ENCODE data around the gene KRTAP19-7.

The KRTAP19-7 gene

DNA sequence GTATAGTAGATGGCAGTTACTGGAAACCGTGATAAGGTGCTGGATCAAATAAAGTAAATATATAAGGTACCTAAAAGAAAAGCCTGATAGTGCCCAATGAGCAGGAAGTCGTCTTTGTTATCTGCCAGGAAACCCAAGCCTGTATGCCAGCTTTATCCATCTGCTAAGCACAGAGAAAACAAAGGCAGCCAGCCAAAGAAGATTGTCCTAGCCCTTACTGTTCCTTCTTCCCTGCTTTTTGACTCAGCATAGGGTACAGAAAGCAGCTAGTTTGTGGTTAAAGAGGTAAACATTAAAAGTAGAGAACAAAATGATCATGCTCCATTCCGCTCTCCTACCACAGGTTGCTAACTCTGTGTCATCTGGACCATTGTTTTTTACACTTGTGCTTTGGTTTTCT, 19.0 kb upstream of the KRTAP19-7 start:
- DNase-seq (ENCODE audit: extremely low read depth, low read depth): no peak
- TF ChIP-seq, protein P1, sequence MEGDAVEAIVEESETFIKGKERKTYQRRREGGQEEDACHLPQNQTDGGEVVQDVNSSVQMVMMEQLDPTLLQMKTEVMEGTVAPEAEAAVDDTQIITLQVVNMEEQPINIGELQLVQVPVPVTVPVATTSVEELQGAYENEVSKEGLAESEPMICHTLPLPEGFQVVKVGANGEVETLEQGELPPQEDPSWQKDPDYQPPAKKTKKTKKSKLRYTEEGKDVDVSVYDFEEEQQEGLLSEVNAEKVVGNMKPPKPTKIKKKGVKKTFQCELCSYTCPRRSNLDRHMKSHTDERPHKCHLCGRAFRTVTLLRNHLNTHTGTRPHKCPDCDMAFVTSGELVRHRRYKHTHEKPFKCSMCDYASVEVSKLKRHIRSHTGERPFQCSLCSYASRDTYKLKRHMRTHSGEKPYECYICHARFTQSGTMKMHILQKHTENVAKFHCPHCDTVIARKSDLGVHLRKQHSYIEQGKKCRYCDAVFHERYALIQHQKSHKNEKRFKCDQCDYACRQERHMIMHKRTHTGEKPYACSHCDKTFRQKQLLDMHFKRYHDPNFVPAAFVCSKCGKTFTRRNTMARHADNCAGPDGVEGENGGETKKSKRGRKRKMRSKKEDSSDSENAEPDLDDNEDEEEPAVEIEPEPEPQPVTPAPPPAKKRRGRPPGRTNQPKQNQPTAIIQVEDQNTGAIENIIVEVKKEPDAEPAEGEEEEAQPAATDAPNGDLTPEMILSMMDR (IDR thresholded peaks at IDR 0.05; ENCODE audit: low read depth, low read length): no peak

DNA sequence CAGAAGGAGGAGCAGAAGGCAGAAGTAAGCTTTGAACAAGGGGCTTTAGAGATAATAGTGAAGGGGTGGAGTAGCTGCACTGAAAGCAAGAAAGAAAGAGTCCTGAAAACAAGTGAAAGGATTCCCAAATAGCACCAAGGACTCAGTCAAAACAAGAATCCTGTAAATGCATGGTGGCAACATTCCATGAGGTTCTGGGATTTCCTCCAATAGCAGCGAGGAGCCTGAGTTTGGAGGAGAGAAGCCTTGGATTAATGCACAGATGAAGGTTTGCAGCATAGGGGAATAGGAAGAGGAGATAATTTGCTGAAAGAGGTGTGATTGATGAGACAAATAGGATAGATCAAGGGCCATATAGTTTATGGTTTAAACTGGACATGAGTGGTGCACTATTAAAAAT, 18.2 kb upstream of the KRTAP19-7 start:
- TF ChIP-seq, protein P1 (IDR thresholded peaks at IDR 0.05; ENCODE audit: low read depth, low read length): no peak
- no peak for DNase-seq (ENCODE audit: extremely low read depth, low read depth)

DNA sequence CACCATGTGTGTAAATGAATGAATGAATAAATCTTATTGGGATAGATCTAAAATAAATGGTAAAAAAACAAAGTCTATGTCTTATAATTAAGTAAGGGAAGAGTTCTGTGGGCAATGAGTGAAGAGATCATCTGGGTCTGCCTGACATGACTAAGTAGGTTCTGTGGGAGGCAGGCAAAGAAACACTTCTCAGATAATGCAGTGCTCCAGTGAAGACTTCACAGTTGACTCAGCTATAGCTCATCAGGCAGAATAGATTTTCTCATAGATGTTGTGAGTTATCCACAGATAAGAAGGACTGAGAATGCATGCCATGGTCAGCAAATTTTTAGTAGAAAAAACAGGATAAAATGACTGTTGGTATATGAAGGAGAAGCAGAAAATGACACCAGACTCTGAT, 16.7 kb upstream of the KRTAP19-7 start:
- no peak for DNase-seq (ENCODE audit: extremely low read depth, low read depth)
- TF ChIP-seq, protein P1 (IDR thresholded peaks at IDR 0.05; ENCODE audit: low read depth, low read length): no peak

DNA sequence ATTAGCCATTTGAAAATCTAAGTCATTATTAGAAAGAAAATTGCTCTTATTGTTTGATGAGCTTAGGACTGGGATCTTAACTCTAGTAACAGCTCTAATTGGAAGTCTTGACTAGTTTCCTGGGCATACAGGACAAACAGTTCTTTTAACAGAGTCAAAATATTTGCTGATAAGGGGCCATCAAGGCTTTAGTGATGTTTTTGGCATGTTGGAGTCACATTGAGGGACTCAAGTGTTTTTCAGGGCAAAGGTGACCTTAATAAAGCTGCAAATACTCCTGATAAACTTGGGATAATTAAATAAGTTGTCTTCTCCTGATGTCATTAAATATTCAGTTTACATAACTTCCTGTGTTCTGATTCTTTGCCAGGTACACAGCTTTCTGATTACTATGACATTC, 6.5 kb upstream of the KRTAP19-7 start:
- TF ChIP-seq, protein P1 (IDR thresholded peaks at IDR 0.05; ENCODE audit: low read depth, low read length): no peak
- no peak for DNase-seq (ENCODE audit: extremely low read depth, low read depth)

DNA sequence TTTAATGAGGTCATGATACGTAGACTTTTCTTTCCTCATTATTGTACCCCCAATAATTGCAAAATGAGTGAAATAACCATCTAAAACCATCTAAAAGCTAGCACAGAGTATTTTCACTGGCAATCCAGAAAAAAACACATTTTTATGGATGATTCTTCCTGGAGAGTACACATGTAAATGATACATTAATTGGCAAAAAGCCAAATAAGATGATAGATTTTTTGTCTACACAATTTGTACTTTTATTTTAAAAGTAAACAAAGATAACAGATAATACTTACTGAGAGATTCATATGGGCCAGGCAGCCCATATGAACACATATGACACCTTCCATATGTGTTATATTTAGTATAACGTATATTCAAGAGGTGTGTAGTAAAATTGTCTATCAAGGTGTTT, 2.5 kb upstream of the KRTAP19-7 start:
- TF ChIP-seq, protein P1 (IDR thresholded peaks at IDR 0.05; ENCODE audit: low read depth, low read length): no peak
- no peak for DNase-seq (ENCODE audit: extremely low read depth, low read depth)

DNA sequence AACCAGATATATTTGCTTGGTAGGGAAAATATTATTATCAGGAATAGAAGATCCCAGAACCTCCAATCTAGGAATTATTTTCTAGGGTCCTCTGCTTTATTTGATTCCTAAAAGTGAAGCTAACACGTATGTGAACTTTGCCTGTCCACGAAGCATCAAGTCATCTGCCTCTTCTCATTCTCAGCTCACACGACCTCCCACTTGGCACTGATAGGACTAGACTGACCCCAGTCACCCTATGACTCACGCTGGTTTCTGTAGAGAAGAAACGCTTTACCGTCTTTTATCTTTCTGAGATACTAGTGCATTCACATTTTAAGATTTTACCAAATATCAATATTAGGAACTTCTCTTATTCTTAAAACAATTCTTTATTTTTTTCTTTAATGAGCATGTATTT, 2.0 kb upstream of the KRTAP19-7 start:
- TF ChIP-seq, protein P1 (IDR thresholded peaks at IDR 0.05; ENCODE audit: low read depth, low read length): no peak
- no peak for DNase-seq (ENCODE audit: extremely low read depth, low read depth)

DNA sequence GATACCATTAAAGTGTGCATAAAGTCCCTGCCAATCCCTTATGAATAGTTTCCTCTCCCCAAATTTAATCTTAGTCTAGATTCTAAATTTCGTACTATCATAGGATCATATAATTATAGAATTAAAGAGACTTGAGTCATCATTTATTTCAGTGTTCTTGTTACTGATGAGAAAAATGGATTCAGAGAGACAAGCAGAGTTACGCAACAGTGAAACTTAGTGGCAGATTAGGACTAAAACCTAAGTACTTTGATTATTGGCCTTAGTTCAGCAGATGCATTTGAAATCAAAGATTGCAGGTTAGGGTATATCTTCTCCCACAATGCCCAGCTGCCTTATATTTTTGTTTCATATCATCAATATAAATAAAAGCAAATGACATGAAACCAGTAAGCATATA, 843 bp upstream of the KRTAP19-7 start:
- TF ChIP-seq, protein P1 (IDR thresholded peaks at IDR 0.05; ENCODE audit: low read depth, low read length): no peak
- no peak for DNase-seq (ENCODE audit: extremely low read depth, low read depth)

All from AG09319 (cell line).